Mucosa of descending colon (tissue), 3 donors: ENCODE measurements around the gene C19orf47. TPM values are rescaled to one million over a fixed set of nuclear protein-coding genes. Genes with fewer than 3 reads are reported as not detected.

ENCODE experiments used
- ATAC-seq: fragments of 200-7000 bp; cut with Tn5 transposase; one replicate; pipeline ENCODE4 v1.9.1; 2020; ENCODE audit warnings: mild to moderate bottlenecking, moderate library complexity
- DNase-seq, 3 donors: peaks; one replicate each; pipeline ENCODE4 v3.0.0-alpha.2; 2020
- H3K36me3 ChIP-seq: fragments of 200-600 bp; one replicate; pipeline ENCODE4 v1.8.0; 2021; ENCODE audit warnings: low read depth, mild to moderate bottlenecking
- H3K4me1 ChIP-seq: fragments of 200-600 bp; one replicate; pipeline ENCODE4 v1.8.0; 2021; ENCODE audit warnings: low read depth, mild to moderate bottlenecking
- H3K4me3 ChIP-seq: fragments of 200-600 bp; one replicate; pipeline ENCODE4 v1.8.0; 2021; ENCODE audit warnings: mild to moderate bottlenecking
- H3K9me3 ChIP-seq: fragments of 200-600 bp; one replicate; pipeline ENCODE4 v1.8.0; 2021; ENCODE audit warnings: mild to moderate bottlenecking
- intact Hi-C, 2 donors: fragments of 100-400 bp; cut with DNase I in 1 of 2; cut with micrococcal nuclease in 1 of 2; formaldehyde crosslinking; loops; one replicate each; pipeline versions ENCODE4 v1.11.0 to v1.11.1; 2022; cut with DNase I, micrococcal nuclease
- total RNA-seq, 3 donors: library from RNA; stranded (reverse); fragmentation: NEBNext Ultra II Directional in 2 of 3; extraction: Animal tissue kit (Norgen Biotek cat#: 25700) in 2 of 3; gene quantifications; one replicate each; pipeline versions ENCODE4 v1.2.1 to v1.2.4, GENCODE V29; 2021 to 2023
- TF ChIP-seq, protein P1 (sequence below): fragments of 200-600 bp; IDR thresholded peaks from one replicate; pipeline ENCODE4 v1.8.0; 2022; ENCODE audit warnings: antibody characterized with exemption, mild to moderate bottlenecking
- donor health status: DM: no; HTN: no; CAD: no; lungs with moderate emphysema.
- donor health status: DM: no; HTN: no; CAD: no.
- donor health status: DM: no; HTN: yes; CAD: no.

The C19orf47 gene
- total RNA-seq, 3 donors from 2014 or later: 12.1 to 21.2 (median 12.5) TPM

DNA sequence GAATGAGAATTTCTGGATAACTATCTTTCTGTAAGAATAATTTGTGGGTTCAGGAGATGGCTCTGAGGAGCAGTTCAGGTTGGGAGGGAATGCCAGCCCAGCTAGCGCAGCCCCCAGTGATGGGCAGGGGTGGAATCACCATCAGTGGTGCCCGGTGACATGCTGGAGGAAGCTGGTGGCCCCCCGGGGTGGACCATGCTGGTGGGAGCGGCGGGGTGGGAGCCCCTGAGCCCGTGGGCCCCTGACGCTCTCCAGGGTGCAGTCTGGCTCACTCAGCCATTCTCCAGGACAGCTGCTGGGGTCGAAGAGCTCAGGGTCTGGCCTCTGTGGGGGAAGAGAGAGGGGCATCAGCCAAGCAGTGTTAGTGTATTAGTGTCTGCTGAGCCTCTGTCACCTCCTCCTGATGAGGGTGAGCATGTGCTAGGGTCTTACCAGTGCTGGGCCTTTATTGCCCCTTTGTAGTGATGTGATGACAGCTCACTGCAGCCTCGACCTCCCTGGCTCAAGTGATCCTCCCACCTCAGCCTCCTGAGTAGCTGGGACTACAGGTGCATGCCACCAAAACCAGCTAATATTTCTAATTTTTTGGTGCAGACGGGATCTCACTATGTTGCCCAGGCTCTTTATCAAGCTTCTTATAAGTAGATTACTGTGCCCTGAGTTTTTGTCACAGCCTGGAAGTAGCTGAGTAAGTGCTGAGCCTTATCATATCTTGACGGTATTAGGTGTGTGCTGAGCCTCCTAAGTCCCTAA, 31.4 kb upstream of the C19orf47 start:
- H3K36me3 ChIP-seq: no peaks in the 10 kb centered on the region

DNA sequence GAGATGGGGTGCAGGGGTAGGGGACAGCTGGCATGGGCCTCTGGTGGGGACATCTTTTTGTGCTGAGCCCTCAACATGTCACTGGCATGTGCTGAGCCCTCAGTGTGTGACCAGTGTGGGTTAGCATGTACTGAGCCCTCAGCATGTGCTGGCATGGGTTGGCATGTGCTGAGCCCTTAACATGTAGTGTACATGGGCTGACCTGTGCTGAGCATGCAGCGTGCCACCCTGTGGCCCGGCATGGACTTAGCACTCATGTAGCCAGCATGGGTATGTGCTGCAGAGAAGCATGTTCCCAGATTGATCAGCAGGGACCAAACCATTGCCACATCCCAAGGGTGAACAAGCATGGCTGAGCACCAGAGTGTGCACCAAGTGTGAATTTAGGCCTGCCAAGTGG, 30.3 kb upstream of the C19orf47 start:
- Histone ChIP-seq H3K4me1 (no peaks in the 10 kb centered on the region), H3K36me3 (no peaks in the 10 kb centered on the region), H3K9me3 (no peaks in the 10 kb centered on the region), H3K4me3 (no peak overlapping the region)
- DNase-seq (no peak), ATAC-seq (no peak)
- intact Hi-C loops: no loop called here
- TF ChIP-seq, protein P1, sequence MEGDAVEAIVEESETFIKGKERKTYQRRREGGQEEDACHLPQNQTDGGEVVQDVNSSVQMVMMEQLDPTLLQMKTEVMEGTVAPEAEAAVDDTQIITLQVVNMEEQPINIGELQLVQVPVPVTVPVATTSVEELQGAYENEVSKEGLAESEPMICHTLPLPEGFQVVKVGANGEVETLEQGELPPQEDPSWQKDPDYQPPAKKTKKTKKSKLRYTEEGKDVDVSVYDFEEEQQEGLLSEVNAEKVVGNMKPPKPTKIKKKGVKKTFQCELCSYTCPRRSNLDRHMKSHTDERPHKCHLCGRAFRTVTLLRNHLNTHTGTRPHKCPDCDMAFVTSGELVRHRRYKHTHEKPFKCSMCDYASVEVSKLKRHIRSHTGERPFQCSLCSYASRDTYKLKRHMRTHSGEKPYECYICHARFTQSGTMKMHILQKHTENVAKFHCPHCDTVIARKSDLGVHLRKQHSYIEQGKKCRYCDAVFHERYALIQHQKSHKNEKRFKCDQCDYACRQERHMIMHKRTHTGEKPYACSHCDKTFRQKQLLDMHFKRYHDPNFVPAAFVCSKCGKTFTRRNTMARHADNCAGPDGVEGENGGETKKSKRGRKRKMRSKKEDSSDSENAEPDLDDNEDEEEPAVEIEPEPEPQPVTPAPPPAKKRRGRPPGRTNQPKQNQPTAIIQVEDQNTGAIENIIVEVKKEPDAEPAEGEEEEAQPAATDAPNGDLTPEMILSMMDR: no peak

More for the DNA sequence above, 31.4 kb upstream of the C19orf47 start:
- Histone ChIP-seq H3K9me3 (no peaks in the 10 kb centered on the region), H3K4me3 (no peak overlapping the region), H3K4me1 (no peaks in the 10 kb centered on the region)
- TF ChIP-seq, protein P1: no peak
- DNase-seq (no peak), ATAC-seq (peak; percentile 13)
- intact Hi-C loops: no loop called here

DNA sequence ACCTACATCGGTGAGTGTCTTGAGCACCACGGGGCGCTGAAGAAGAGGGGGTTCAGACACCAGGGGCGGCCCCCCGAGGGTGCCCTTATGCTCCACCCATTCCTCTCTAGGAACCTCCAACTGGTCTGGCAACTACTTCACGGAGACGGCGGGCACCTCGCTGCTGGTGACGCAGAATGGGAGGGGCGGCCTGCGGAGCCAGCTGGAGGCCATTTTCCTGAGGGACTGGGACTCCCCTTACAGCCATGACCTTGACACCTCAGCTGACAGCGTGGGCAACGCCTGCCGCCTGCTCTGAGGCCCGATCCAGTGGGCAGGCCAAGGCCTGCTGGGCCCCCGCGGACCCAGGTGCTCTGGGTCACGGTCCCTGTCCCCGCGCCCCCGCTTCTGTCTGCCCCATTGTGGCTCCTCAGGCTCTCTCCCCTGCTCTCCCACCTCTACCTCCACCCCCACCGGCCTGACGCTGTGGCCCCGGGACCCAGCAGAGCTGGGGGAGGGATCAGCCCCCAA, 29.7 kb upstream of the C19orf47 start:
- TF ChIP-seq, protein P1: no peak
- Histone ChIP-seq H3K9me3 (no peaks in the 10 kb centered on the region), H3K4me3 (no peak overlapping the region), H3K36me3 (no peaks in the 10 kb centered on the region), H3K4me1 (no peaks in the 10 kb centered on the region)
- intact Hi-C loops: no loop called here
- ATAC-seq (no peak), DNase-seq (no peak)

DNA sequence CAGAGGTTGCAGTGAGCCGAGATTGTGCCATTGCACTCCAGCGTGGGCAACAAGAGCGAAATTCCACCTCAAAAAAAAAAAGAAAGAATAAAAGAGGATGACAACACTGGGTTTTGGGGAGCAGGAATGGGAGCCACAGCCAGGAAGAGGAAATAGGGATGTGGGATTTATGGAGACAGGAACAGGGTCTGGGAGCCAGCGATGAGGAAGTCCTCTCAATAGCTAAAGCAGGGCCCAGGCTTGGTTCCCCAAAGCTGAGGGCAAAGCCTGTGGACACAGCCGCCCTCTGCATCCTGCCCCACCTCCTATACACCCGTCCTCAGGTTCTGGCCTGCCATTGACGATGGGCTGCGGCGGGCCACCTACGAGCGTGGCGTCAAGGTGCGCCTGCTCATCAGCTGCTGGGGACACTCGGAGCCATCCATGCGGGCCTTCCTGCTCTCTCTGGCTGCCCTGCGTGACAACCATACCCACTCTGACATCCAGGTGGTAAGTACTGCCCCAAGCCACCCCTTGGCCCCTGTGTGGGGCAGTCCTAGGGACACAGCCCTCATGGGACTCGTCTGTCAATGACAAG, 28.2 kb upstream of the C19orf47 start:
- Histone ChIP-seq H3K9me3 (no peaks in the 10 kb centered on the region), H3K36me3 (no peaks in the 10 kb centered on the region), H3K4me3 (no peak overlapping the region), H3K4me1 (no peaks in the 10 kb centered on the region)
- no peak for DNase-seq
- no peak for ATAC-seq
- TF ChIP-seq, protein P1: no peak
- intact Hi-C loops: no loop called here

DNA sequence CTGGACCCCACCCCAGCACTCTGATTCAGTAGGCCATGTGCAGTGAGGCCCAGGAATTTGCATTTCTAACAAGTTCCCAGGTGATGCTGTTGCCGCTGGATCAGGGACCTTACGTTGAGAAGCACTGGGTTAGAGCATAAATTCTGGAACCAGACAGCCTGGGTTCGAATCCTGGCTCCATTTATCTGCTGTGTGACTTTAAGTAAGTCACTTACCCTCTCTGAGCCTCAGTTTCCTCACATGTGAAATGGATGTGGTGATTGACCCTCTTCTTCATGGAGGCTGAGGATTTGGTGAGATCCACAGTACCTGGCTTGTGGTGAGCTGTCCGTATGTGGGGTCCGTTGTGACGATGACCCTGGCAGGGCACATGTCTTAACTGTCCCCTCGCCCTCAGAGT, 25.9 kb upstream of the C19orf47 start:
- TF ChIP-seq, protein P1: no peak
- intact Hi-C loops: no loop called here
- H3K4me1 ChIP-seq: no peaks in the 10 kb centered on the region
- no peaks in the 10 kb centered on the region for H3K36me3 ChIP-seq
- no peaks in the 10 kb centered on the region for H3K9me3 ChIP-seq
- DNase-seq: no peak
- no peak for ATAC-seq
- no peak overlapping the region for H3K4me3 ChIP-seq
